Measurements from ENCODE around the gene WDR7. TPM values are rescaled to one million over a fixed set of nuclear protein-coding genes. Genes with fewer than 3 reads are reported as not detected.
A peak's percentile ranks its signal among the peaks of the same experiment; 100 is the strongest.

WDR7 gene
- total and polyA plus RNA-seq, 9 of the 15 experiments (the other 6 are each of a cell fraction or from before 2014, with no cell fraction given) = 1.4 to 9.4 (median 5.3) TPM

DNA sequence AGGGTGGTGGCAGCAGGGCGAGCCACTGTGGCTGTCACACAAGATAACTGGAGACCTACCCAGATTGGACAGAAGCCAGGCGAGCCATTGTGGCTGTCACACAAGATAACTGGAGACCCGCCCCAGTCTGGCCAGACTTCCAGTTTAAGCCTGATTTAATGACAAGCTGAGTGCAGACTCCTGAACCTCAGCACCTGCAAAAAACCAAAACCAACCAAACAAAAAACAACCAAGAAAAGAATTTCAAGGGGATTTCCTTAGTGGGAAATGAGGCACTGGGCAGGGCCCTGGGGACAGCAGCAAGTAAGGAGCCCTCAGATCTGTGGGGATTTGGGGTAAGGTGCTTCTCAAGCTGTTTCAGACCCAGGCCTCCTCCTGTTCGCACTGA, 400.5 kb downstream of the WDR7 start (continued):
- no peak for TF ChIP-seq FUS (optimal IDR thresholded peaks at IDR 0.05; ENCODE audit: low read depth, low read length)
- no peak for TF ChIP-seq SMARCB1 (IDR thresholded peaks at IDR 0.05; ENCODE audit: insufficient read length, low read depth)
- TF ChIP-seq ZNF696 (CRISPR knock-in tag; conservative IDR thresholded peaks at IDR 0.05) = no peak
- TF ChIP-seq ZNF444 (CRISPR knock-in tag; IDR thresholded peaks at IDR 0.05) = no peak
- peak; percentile 43 for TF ChIP-seq SMAD1 (IDR thresholded peaks at IDR 0.05; ENCODE audit: low read depth, low read length, partially characterized antibody)
- no peak for TF ChIP-seq TCF7 (IDR thresholded peaks at IDR 0.05; ENCODE audit: borderline replicate concordance)
- peak in 1 of 2 experiments; percentile 73; a peak in 2 of 4 replicates for TF ChIP-seq TBL1XR1 (IDR thresholded peaks at IDR 0.05; ENCODE audit: low read length in 2 of 2)
- TF ChIP-seq ZNF830 (CRISPR knock-in tag; IDR thresholded peaks at IDR 0.05) = no peak
- TF ChIP-seq TAL1 (IDR thresholded peaks at IDR 0.05) = peak; percentile 91
- TF ChIP-seq HOXB6 (CRISPR knock-in tag; IDR thresholded peaks at IDR 0.05; ENCODE audit: borderline replicate concordance) = no peak
- no peak for TF ChIP-seq POLR2H (tag; IDR thresholded peaks at IDR 0.05; ENCODE audit: low read depth)
- TF ChIP-seq RAD51 (IDR thresholded peaks at IDR 0.05; ENCODE audit: borderline replicate concordance, low read depth) = no peak
- TF ChIP-seq RB1 (IDR thresholded peaks at IDR 0.05; ENCODE audit: low read depth) = no peak
- no peak for TF ChIP-seq WHSC1 (IDR thresholded peaks at IDR 0.05; ENCODE audit: low read length)
- TF ChIP-seq, protein P1, sequence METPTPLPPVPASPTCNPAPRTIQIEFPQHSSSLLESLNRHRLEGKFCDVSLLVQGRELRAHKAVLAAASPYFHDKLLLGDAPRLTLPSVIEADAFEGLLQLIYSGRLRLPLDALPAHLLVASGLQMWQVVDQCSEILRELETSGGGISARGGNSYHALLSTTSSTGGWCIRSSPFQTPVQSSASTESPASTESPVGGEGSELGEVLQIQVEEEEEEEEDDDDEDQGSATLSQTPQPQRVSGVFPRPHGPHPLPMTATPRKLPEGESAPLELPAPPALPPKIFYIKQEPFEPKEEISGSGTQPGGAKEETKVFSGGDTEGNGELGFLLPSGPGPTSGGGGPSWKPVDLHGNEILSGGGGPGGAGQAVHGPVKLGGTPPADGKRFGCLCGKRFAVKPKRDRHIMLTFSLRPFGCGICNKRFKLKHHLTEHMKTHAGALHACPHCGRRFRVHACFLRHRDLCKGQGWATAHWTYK (CRISPR knock-in tag; IDR thresholded peaks at IDR 0.05) = peak; percentile 63; the same call in 1 of the 2 replicates
- TF ChIP-seq, protein P2, sequence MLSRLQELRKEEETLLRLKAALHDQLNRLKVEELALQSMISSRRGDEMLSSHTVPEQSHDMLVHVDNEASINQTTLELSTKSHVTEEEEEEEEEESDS (CRISPR knock-in tag; IDR thresholded peaks at IDR 0.05) = no peak
- no peak for TF ChIP-seq MYC (IDR thresholded peaks at IDR 0.05; ENCODE audit: low read depth, low read length)
- no peak for TF ChIP-seq MYC (CRISPR knock-in tag; IDR thresholded peaks at IDR 0.05; ENCODE audit: borderline replicate concordance, low read depth)
- TF ChIP-seq, protein P3, sequence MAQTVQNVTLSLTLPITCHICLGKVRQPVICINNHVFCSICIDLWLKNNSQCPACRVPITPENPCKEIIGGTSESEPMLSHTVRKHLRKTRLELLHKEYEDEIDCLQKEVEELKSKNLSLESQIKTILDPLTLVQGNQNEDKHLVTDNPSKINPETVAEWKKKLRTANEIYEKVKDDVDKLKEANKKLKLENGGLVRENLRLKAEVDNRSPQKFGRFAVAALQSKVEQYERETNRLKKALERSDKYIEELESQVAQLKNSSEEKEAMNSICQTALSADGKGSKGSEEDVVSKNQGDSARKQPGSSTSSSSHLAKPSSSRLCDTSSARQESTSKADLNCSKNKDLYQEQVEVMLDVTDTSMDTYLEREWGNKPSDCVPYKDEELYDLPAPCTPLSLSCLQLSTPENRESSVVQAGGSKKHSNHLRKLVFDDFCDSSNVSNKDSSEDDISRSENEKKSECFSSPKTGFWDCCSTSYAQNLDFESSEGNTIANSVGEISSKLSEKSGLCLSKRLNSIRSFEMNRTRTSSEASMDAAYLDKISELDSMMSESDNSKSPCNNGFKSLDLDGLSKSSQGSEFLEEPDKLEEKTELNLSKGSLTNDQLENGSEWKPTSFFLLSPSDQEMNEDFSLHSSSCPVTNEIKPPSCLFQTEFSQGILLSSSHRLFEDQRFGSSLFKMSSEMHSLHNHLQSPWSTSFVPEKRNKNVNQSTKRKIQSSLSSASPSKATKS (CRISPR knock-in tag; IDR thresholded peaks at IDR 0.05) = no peak
- TF ChIP-seq, protein P4, sequence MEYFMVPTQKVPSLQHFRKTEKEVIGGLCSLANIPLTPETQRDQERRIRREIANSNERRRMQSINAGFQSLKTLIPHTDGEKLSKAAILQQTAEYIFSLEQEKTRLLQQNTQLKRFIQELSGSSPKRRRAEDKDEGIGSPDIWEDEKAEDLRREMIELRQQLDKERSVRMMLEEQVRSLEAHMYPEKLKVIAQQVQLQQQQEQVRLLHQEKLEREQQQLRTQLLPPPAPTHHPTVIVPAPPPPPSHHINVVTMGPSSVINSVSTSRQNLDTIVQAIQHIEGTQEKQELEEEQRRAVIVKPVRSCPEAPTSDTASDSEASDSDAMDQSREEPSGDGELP (CRISPR knock-in tag; IDR thresholded peaks at IDR 0.05; ENCODE audit: borderline replicate concordance) = peak; percentile 33; the same call in 1 of the 2 replicates
- no peak for TF ChIP-seq ZNF133 (CRISPR knock-in tag; IDR thresholded peaks at IDR 0.05)
- no peak for TF ChIP-seq ZNF778 (CRISPR knock-in tag; IDR thresholded peaks at IDR 0.05)
- peak; percentile 64 for TF ChIP-seq MEIS2 (IDR thresholded peaks at IDR 0.05; ENCODE audit: partially characterized antibody)
- TF ChIP-seq CBX5 (IDR thresholded peaks at IDR 0.05; ENCODE audit: borderline replicate concordance, low read depth) = no peak
- no peak for TF ChIP-seq ZNF274 (IDR thresholded peaks at IDR 0.05; ENCODE audit: borderline replicate concordance, low read depth, low read length)
- TF ChIP-seq ZNF23 (CRISPR knock-in tag; IDR thresholded peaks at IDR 0.05) = no peak
- TF ChIP-seq SP2 (IDR thresholded peaks at IDR 0.05; ENCODE audit: extremely low read depth, low read depth, low read length, poor library complexity, severe bottlenecking) = no peak
- TF ChIP-seq FOXA3 (CRISPR knock-in tag; conservative IDR thresholded peaks at IDR 0.05 in 1 of 2, IDR thresholded peaks at IDR 0.05 in 1 of 2) = no peak

All from K562 (cell line).